Fibroblast of gingiva (primary cell): ENCODE measurements around the gene KDR.

Source experiments
- DNase-seq: peaks from one replicate; pipeline ENCODE4 v3.0.0-alpha.2; 2011; ENCODE audit warnings: low read depth

KDR gene

DNA sequence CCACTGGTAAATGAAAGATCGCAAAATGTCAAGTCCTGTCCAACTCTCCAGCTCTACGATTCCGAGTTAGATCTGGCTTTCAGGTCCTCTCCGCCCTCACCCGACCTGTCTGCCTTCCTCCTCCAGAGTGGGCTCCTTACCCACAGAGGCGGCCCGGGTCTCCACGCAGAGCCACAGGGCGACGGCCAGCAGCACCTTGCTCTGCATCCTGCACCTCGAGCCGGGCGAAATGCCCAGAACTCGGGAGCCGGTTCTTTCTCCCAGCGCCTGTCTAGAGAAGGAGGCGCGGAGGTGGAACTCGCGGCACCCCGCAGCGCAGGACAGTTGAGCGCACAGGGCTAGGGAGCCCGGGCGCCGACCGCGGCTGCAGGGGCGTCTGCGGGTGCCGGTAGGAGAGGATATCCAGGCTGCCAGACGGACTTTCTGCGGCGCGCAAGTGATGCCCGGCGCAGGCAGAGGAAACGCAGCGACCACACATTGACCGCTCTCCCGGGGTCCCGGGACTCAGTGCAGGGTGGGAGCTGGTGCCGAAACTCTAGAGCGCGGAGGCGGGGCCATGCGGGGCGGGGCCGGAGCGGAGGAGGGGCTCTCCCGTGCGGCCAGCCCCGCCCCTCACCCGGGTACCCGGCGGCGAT is at the start of gene KDR:
Gene KDR (minus strand): TSS at position 509 of the 635 bp plus-strand sequence. CDS start 302 bp downstream, at position 207.
- peak; percentile 6 for DNase-seq

DNA sequence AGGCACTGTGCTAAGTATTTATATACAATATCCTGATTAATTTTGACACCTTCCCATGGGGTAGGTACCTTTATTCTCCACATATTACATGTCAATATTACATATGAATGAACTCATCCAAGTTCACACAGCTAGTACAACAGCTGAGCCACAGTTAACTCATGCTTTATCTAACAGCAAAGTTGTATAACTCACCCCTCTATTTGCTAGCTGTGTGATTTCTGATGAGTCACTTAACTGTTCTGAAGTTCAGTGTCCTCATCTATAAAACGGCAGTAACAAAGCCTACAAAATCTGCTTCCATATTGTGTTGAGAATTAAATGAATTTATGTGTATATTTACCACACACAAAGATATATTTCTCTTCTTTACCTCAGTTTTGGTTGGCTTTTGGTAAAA is 48.2 kb upstream of the KDR start:
- DNase-seq, result no peak

DNA sequence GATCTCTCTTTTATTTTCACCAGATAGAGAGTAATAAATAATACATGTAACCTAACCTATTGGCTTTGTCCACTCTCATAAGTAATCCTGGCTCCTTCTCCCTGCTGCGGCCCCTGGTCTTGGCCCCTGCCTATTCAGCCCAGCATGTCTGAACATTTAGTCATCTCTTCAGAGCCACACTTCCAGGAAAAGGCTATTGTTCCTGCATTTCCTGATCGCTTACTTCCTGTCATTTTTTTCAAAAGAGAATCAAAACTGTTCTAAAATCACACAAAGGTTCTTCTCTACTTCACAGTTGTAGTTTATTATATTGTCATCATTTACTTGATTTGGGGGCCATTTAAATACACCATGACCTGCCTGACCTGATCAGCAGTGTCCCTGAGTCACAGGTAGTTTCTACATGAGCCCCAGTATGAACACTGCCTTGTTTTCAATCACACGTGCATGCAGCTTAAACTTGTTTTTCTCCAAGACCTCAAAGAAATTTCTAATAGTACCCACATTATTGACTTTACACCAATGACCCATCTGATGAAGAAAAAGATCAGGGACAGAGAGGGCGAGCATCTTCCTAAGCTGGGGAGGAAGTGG is 47.4 kb upstream of the KDR start:
- no peak for DNase-seq

DNA sequence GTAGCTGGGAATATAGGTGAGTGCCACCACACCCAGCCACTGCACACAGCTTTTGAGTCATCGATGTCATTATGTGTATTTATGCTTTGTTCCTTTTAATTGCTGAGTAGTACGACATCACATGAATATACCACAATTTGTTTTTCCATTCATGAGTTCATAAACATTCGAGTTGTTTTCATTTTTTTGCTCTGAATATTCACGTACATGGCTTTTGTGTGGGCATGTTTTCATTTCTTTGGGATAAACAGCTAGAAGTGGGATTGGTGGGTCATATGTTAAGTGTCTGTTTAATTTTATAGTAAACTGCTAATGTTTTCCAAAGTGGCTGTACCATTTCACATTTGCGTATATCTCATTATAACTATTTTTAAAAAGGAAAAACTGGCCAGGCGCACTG is 45.1 kb upstream of the KDR start:
- DNase-seq, result no peak

DNA sequence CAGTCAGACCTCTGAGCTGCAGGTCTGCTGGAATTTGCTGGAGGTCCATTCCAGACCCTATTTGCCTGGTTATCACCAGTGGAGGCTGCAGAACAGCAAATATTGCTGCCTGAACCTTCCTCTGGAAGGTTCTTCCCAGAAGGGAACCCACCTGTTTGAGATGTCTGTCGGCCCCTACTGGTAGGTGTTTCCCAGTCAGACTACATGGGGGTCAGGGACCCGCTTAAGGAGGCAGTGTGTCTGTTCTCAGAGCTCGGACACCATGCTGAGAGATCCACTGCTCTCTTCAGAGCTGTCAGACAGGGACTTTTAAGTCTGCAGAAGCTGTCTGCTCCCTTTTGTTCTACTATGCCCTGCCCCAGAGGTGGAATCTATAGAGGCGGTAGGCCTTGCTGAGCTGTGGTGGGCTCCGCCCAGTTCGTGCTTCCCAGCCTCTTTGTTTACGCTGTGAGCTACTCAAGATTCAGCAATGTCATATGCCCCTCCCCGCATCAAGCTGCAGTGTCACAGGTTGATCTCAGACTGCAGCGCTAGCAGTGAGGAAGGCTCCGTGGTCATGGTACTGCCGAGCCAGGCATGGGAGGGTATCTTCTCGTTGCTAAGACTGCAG is 44.1 kb upstream of the KDR start:
- no peak for DNase-seq

DNA sequence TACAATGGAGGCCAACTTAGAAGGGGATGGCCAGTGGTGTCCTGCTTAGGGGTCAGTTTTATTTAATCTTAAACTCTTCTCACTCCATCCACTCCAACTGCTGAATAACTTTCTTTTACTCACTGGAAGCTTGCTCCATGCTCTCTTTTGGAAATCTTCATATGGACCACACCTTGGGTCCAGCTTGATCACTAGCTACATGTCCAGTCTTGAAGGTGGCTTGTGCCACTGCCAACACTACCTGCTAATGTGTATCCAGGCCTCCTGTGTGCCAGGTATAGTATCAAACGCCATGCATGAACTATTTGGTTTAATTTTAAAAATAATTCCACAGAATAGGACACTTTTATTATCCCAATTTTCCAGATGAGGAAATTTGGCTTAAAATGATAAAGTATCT is 37.0 kb upstream of the KDR start:
- no peak for DNase-seq

DNA sequence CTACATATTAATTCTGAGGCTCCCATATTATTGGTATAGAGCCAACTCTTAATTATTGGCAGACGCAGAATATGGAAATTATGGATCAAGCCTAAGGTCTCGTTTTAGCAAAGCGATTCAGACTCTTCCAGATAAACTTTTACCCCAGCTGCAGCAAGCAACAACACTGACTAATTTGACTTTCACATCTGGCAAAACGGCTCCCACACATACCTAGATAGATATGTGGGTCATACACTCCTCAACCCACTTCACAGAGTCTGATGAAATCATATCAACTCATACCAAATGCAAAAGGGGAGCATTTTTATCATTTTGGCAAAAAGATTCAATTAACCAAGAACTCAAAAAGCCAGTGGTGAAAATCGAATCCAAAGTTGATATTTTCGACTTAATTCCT is 36.3 kb upstream of the KDR start:
- no peak for DNase-seq

DNA sequence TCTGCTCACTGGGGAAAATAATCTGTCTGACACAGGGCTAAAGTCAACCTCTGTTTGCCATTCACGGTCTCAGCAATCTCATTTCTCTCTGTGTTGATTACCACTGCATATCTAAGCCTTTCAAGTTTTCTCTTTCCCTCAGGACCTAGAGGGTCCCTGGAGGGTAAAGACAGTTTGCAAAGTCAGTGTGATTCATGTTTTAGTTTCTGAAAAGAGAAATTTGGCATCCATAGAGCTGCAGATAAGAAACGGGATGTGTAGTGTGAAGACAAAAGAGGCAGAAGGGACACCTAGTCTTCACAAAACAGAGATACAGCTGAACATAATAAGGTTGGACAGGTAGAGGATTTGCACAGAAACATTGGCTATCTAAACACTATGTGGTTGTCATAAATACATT is 34.5 kb upstream of the KDR start:
- DNase-seq, result no peak

DNA sequence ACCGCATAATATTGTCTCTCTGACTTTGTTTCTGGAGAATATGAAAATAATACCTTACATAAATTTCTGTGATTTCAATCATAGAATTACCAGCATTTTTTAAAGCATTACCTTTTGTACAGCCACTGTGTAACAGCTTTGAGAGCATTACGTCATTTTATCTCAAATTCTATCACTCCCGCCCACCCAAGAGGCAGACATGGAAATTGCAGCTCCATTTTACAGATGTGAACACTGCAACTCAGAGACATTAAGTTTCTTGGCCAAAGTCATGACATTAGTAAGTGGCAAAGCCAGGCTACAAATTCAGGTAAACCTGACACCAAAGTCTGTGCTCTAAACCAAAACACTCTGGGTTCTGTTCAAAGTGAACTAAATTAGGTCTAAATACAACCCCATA is 33.6 kb upstream of the KDR start:
- no peak for DNase-seq

DNA sequence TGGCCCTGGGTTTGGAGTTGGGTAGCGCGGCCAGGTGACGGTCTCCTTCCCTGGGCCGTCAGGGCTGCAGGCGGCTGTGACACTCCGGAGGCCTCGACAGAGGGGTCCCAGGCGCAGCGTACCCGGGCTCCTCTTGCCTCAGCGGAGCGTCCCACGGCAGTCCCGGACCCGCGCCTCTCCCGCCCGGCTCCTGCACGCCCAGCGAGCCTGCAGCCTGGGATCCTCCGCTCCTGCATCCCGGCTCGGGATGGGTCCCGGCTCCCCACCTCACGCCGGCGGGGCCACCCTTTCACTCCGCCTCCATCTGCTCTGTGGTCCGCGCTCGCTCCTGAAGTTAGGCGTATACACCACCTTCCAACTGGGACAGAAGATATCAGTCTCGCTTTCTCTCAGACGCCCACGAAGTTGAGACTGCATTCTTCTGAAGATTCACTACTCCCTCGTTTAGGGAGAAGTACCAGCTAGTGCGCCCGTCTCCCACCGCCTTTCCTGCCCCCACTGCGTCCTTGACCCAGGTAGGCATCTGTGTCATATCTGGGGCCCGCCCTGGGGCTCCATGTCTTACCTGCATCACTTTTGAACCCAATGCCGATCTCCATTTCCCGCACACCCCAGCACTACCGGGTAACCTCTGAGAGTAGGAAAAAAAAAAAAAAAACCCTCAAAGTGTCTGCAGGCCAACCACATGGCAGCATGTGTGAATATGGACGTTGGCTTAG is 32.3 kb upstream of the KDR start:
- no peak for DNase-seq

DNA sequence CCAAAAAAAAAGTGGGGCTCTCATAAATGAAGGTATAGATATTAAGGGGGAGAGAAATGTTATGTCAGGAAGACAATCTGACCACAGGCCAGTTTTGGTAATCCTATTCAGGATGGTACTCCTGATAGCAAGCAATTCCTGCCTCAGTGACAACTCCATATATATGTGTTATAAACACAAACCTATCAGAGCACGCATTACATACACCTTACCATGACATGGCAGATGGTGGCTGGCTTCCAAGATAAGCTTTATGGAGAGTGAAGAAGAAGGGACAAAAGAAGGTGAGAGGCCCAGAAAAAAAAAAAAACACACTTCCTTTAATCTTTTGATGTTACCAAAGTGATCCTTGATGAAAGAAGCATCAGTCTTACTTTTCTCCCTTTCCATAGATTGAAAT is 29.5 kb upstream of the KDR start:
- no peak for DNase-seq

DNA sequence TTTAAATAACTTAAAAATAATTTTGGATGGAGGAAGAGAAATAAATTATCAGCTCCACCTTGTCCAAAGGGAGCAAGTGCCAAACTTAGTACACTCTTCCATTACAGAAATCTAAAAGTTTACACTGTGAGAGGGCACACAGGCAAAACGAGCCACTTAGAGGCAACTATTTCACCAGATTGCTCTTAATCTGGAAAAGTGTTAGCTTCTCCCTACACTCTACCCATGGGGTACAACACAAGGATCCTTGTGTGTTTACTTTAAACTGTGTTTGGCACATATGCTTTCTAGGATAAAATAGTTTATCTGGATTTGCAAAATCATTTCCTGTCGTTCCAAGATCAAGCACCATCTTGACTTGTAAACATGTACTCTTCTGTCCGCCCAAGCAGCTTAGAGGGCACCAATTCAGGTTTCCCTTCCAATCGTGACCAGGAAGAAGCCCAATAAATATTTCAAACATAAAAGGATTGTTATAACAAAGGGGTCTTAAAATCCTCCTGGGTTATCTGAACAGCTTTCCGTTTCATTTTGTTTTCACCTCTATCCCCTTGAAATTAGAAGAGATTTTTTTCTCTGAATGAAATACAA is 29.0 kb upstream of the KDR start:
- DNase-seq, result no peak

DNA sequence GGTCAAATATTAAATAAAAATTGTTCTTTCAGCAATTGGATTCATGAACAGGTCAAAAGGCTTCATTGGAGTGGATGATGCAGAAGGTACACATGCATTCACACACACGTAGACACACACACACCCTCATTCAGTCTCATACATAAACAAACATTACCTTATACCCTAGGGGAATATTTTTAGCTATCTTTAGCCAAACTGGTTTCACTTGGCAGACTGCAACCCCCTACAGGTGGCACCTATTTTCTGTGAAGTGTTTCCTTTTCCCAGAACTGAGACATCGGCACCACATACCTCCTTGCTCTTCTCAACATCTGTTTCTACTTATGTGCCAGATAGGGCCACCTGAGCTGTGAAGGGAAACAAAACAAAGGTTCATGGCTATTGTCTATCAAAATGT is 18.5 kb upstream of the KDR start:
- no peak for DNase-seq

DNA sequence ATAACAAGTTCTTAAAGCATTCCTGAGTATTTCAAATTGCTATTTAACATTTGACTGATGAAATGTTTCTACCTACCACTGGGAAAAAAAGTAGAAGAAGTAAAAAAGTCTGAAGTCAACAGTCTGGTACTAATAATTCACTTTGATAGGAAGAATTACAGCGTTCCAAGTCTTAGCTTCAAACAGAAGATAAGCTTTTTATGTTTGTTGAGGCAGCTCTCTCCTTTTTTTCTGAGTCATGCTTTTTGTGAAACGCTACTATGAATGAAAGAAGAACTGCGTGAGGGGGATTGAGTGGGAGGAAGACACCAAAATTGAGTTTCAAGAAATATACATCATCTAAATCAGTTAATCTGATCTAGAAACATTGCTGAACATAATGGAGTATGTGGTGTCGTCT is 13.0 kb upstream of the KDR start:
- DNase-seq, result no peak

DNA sequence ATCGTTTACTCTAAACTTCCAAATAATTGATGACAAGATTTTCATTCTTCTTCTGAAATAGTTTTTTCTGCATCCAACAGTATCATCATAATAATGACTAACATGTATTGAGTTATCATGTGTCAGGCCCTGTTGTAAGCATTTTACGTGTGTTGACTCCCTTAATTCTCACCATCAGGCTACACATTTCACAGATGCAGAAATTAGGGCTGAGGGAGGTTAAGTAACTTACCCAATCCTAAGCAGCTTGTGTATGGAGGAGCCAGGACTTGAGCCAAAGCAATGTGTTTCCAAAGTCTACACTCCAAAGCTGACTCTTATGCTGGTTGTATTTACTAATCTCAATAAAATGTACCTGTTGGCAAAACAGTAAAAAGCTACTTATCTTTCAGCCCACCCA is 11.2 kb upstream of the KDR start:
- no peak for DNase-seq

DNA sequence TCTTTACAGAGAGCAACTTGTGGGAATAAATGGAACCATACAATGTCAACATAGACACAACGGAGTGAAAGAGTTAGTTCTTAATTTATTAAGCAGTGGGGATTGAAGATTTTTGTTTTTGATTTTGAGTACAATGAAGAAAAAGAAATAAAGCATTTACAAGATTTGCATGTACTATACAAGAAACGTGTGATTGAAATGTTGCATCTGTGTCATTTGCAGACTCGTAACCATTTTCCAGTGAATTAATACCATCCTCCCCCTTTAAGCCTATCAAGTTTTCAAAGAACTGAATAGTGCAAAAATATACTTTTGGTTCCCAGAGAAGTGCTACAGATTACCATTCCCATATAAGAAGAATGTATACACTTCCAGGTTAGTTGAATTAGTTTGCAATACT is 8.6 kb upstream of the KDR start:
- no peak for DNase-seq

DNA sequence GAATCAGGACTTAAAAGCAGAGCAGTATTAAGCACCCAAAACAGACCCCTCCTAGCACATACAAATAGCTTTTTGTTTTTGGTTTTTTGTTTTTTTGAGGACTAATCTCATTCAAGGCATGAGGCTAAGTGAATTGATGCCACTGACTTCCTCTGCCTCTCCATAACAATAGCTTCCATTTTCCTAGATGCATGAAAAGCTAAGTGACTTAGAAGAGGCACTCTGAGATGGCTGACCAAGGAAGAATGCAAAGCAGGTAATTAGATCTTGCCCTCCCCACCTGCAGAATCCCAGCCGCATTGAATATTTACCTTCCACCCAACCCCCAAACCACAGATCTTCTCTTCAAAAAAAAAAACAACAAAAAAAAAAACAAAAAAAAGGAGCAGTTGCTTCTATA is 7.4 kb upstream of the KDR start:
- DNase-seq, result no peak

DNA sequence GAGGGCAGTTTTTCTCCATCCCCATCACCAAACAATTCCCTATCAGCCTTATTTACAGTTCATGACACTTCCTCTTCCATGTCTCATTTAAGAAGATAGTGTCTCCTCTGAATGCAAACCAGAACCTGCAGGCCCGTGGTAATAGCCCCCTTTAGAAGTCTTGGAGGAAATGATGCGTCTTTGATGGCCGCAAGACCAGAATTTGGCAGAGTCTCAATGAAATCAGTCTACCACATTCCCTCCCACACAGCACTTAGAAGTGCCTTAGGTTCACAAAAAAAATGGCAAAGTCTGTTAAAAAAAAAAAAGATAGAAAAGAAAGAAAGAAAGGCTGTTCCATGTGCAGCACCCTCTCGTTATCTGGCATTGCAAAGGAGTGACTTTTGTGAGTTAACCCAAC is 2.1 kb upstream of the KDR start:
- DNase-seq, result no peak

DNA sequence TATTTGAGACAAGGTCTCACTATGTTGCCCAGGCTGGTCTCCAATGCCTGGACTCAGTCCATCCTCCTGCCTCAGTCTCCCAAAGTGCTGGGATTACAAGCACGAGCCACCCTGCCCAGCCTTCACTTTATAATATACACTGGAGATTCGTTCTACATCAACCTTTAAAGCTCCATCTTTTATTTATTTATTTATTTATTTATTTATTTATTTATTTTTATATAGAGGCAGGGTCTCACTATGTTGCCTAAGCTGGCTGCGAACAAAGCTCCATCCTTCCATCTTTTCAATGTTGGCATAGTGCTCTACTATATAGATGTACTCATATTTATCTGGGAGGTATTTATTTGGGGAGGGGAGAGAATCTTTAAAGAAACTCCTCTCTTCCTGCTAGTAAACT is 1.7 kb upstream of the KDR start:
- no peak for DNase-seq

DNA sequence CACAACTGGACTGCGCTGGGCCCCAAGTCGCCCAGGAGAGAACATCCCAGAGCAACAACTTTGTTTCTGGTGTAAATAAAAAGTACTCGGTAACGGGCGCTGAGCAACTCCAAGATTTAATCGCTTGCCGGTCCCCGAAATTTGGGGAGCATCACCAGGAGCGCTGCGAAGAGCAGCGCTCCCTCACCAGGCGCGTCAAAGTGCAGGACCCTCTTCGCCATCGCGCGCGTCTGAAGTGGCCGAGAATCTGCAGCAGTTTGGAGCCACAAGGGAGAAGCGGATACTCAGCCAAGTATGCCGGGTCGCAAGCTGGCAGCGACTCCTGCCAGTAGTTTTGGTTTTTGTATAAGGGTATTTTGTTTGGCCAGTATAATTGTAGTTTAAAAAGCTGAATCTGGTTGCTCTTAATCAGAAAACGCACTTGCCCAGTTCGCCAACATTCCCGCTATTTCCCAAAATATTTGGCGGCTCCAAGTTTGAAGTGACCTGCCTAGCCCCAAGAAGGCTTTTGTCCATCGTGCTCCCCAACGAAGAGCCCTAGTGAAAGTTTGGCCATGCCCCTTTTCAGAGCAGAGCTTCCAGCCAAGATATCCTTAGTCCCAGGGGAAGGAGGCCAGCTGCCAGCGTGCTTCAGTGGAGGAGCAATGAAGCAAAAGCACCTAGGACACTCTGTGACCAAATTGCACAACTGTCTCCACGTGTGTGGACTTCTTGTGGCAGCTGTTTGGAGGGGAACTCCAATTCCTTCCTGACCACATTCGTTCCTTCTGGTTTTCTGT is 557 bp upstream of the KDR start:
- DNase-seq, result peak; percentile 6

DNA sequence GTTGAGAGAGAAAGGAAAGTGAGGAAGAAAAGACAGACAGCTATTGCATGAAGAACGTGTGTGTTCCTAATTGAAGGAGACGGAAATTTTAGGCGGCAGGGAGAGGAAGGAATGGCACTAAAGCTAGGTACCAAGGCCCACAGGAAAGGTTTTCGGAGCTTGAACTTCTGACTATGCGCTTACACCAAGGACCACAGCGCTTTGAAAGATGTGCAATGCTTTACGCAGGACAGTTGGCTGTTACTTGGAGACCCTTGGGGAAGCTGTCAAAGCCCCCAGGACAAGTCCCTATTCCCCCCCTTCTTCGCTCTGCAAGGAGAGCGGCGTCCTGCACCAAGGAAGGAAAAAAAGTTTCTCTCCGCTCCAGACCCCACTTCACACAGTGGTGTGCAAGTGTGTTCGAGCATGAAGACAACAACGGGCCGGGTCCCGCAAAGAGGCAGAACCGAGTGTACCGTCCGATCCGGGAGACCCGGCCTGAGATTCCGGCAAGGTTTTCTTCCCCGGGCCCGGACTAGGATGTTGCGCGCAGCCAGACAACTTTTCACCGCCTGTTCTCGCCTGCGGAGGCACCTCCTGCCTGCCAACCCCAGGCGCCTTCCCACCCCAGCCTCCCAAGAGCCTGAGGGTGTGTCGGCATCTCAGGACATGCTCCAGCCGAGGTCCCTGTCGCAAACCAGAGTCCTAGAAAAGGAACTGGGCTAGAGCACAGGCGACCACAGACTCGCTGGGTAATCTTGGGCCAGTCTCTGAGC is 896 bp downstream of the KDR start:
- no peak for DNase-seq
